Type B pancreatic cell (in vitro differentiated cells): ENCODE results near the gene PPP1R7. TPM values are rescaled to one million over a fixed set of nuclear protein-coding genes. Genes with fewer than 3 reads are reported as not detected.

Experiments used
- DNase-seq: peaks from one replicate; pipeline ENCODE4 v3.0.0; 2021; ENCODE audit warnings: mixed read lengths; ENCODE audit not compliant: unreplicated experiment; ENCODE audit errors: extremely low spot score
- H3K27ac Mint-ChIP-seq: 2 replicates; pipeline ENCODE4 v1.8.0; 2021; ENCODE audit warnings: mild to moderate bottlenecking, mixed read lengths
- H3K27me3 Mint-ChIP-seq: 2 replicates; pipeline ENCODE4 v1.8.0; 2021; ENCODE audit warnings: mixed read lengths
- H3K36me3 Mint-ChIP-seq: 2 replicates; pipeline ENCODE4 v1.8.0; 2021; ENCODE audit warnings: mixed read lengths
- H3K4me1 Mint-ChIP-seq: one replicate; pipeline ENCODE4 v1.8.0; 2021; ENCODE audit warnings: mixed read lengths; ENCODE audit not compliant: unreplicated experiment
- H3K4me3 Mint-ChIP-seq: 2 replicates; pipeline ENCODE4 v1.8.0; 2021; ENCODE audit warnings: mild to moderate bottlenecking, mixed read lengths
- H3K9me3 Mint-ChIP-seq: 2 replicates; pipeline ENCODE4 v1.8.0; 2021; ENCODE audit warnings: mixed read lengths
- total RNA-seq: library from RNA; stranded (reverse); gene quantifications from 2 replicates; pipeline ENCODE4 v1.2.1, GENCODE V29; 2021; ENCODE audit warnings: low replicate concordance
- TF ChIP-seq, protein P1 (sequence below): fragments of 200-600 bp; sonication (generic); conservative IDR thresholded peaks from 2 replicates; pipeline ENCODE4 v1.5.0; 2021; ENCODE audit warnings: antibody characterized with exemption, mild to moderate bottlenecking

Gene PPP1R7
- total RNA-seq, 1 donor from 2014 or later: 50.7 TPM

DNA sequence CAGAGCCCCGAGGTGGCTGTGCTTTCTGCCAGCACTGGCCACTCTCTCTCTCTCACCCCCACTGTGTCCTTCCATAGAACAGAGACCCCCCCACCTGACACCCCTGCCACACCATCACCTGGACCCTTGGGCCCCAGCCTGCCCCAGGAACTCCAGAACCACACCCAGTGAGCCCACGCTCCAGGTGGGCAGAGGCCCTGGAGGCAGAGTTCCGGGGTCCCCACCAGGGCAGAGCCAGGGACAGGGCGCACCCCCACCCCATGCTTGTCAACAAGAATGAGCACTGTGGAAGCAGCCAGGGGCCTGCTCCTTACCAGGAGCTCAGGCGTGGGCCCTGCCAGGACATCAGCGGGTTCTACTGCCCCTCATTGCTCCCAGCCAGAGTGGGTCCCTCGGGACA is 15.6 kb upstream of the PPP1R7 start:
- DNase-seq: no peak
- TF ChIP-seq, protein P1, sequence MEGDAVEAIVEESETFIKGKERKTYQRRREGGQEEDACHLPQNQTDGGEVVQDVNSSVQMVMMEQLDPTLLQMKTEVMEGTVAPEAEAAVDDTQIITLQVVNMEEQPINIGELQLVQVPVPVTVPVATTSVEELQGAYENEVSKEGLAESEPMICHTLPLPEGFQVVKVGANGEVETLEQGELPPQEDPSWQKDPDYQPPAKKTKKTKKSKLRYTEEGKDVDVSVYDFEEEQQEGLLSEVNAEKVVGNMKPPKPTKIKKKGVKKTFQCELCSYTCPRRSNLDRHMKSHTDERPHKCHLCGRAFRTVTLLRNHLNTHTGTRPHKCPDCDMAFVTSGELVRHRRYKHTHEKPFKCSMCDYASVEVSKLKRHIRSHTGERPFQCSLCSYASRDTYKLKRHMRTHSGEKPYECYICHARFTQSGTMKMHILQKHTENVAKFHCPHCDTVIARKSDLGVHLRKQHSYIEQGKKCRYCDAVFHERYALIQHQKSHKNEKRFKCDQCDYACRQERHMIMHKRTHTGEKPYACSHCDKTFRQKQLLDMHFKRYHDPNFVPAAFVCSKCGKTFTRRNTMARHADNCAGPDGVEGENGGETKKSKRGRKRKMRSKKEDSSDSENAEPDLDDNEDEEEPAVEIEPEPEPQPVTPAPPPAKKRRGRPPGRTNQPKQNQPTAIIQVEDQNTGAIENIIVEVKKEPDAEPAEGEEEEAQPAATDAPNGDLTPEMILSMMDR: no peak
- H3K27ac Mint-ChIP-seq: no peak overlapping the region
- no peaks in the 10 kb centered on the region for H3K9me3 Mint-ChIP-seq
- peaks cover 8% of the 10 kb centered on the region for H3K36me3 Mint-ChIP-seq
- H3K27me3 Mint-ChIP-seq: no peaks in the 10 kb centered on the region
- H3K4me1 Mint-ChIP-seq: no peaks in the 10 kb centered on the region
- no peak overlapping the region for H3K4me3 Mint-ChIP-seq

- Mint-ChIP-seq H3K4me3 (no peak overlapping the region), H3K9me3 (no peaks in the 10 kb centered on the region), H3K36me3 (peaks cover 7% of the 10 kb centered on the region), H3K4me1 (no peaks in the 10 kb centered on the region), H3K27me3 (no peaks in the 10 kb centered on the region), H3K27ac (no peak overlapping the region)
- TF ChIP-seq, protein P1: no peak
- DNase-seq: no peak
These were observed 14.5 kb upstream of the PPP1R7 start for GRCh38 chr2:241135737-241136136.

GRCh38 chr2:241136191-241136590 is 14.1 kb upstream of the PPP1R7 start:
- Mint-ChIP-seq H3K4me3 (no peak overlapping the region), H3K36me3 (peaks cover 6% of the 10 kb centered on the region), H3K27ac (no peak overlapping the region), H3K27me3 (no peaks in the 10 kb centered on the region), H3K4me1 (no peaks in the 10 kb centered on the region), H3K9me3 (no peaks in the 10 kb centered on the region)
- TF ChIP-seq, protein P1: no peak
- DNase-seq: no peak

DNA sequence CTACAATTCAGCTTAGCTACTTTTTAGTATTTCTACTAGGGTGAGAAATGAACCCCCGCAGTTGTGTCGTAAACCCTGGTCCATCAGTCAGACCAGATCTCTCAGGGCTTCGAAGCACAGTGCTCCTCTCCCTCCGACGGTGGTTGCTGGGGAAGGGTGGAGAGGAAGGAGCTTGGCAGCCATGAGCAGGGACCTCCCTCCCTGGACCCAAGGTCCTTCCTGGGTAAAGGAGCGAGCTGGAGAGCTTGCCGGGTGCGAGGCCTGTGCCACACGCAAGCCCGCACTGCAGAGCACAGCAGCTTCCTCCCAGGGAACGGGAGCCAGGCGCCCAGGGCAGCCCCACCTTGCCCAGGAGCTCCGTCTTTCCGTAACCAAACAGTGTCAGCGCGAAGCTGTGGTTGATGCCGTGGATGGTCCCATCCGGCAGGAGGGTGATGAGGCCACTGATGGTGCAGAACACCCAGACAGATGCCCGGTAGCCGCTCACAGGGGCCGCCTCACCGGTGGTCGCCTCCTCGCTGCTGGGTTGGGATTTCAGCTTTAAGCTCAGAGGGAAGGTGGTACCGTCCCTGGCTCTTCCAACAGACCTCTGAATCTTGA is 13.5 kb upstream of the PPP1R7 start:
- H3K36me3 Mint-ChIP-seq: peaks cover 6% of the 10 kb centered on the region

DNA sequence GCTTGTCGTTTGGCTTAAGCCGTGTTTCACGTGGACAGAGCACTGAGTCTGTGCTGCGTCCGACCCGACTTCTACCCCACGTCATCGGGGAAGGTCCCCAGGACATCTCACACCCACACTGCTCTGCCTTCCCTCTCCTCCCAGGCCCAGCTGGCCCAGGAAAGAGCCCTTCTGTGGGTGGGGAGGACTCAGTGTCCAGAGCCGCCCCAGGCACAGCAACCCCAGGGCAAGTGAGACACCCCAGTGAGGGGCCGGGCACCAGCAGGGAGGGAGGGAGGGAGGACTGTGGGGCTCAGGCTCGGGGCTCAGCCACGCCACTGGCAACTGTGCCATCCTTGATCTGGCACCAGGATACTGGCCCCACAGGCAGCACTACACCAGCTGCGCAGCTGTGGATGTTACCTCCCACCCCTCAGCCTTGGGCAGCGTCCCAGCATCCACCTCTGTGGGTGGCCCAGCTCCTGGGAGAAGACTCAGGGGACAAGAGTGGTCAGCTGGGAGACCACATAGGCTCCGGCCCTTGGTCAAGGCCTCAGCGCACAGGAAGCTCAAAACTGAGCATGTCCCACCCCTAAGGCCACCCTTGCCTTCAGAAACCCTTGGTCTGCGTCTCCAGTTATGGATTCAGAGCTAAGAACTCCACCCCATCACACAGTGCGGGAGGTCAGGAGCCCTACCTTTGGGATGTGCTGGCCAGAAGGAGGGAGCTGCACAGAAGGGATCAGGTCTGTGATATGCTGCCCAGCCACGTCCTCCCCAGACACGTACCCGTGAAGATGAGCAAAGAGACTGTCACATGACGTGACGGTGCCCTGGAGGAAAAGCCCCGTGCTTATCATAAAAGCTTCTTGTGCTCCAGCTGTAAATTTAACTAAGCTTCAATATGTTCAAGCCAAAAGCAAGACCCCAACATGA is 12.7 kb upstream of the PPP1R7 start:
- peaks cover 5% of the 10 kb centered on the region for H3K4me1 Mint-ChIP-seq
- DNase-seq: no peak
- no peaks in the 10 kb centered on the region for H3K27me3 Mint-ChIP-seq
- H3K9me3 Mint-ChIP-seq: no peaks in the 10 kb centered on the region
- TF ChIP-seq, protein P1: no peak
- H3K36me3 Mint-ChIP-seq: peaks cover 10% of the 10 kb centered on the region
- no peak overlapping the region for H3K4me3 Mint-ChIP-seq
- H3K27ac Mint-ChIP-seq: no peak overlapping the region

More for the DNA sequence above, 13.5 kb upstream of the PPP1R7 start:
- H3K4me3 Mint-ChIP-seq: no peak overlapping the region
- DNase-seq: no peak
- TF ChIP-seq, protein P1: no peak
- H3K4me1 Mint-ChIP-seq: no peaks in the 10 kb centered on the region
- H3K27ac Mint-ChIP-seq: no peak overlapping the region
- H3K27me3 Mint-ChIP-seq: no peaks in the 10 kb centered on the region
- no peaks in the 10 kb centered on the region for H3K9me3 Mint-ChIP-seq
